ENCODE data around the gene FBXW11.
"Not testable (repeated sequence)": the region's sequence is repeated elsewhere in the genome, so short reads cannot be mapped to it uniquely, and the experiment has no call there.

The FBXW11 gene

GRCh38 chr5:171981847-171982246, 24.6 kb downstream of the FBXW11 start:
- Histone ChIP-seq H3K36me3 (ENCODE audit: control insufficient read depth in 2 of 2, insufficient read depth in 2 of 2, low read length in 2 of 2) (no peaks in the 10 kb centered on the region), H3K9me3 (ENCODE audit: control insufficient read depth in 2 of 2, low read length in 2 of 2) (peaks cover 2 to 3% of the 10 kb centered on the region in 2 donors), H3K9ac (ENCODE audit: low read length in 2 of 2) (no peak overlapping the region), H3K27me3 (ENCODE audit: control insufficient read depth in 1 of 2, insufficient read depth in 2 of 2, low read length in 2 of 2) (no peaks in the 10 kb centered on the region), H3K27ac (ENCODE audit: low read length) (no peak overlapping the region), H3K4me1 (ENCODE audit: control insufficient read depth, insufficient read depth, low read length) (no peaks in the 10 kb centered on the region), H3K4me3 (ENCODE audit: low read length in 2 of 2) (no peak overlapping the region)

GRCh38 chr5:171980792-171981191, 25.6 kb downstream of the FBXW11 start:
- H3K9me3 ChIP-seq (ENCODE audit: control insufficient read depth in 2 of 2, low read length in 2 of 2) = peaks cover 2 to 3% of the 10 kb centered on the region in 2 donors

GRCh38 chr5:171979606-171980005, 26.8 kb downstream of the FBXW11 start:
- Histone ChIP-seq H3K9me3 (ENCODE audit: control insufficient read depth in 2 of 2, low read length in 2 of 2) (peaks cover 2 to 3% of the 10 kb centered on the region in 2 donors), H3K27me3 (ENCODE audit: control insufficient read depth in 1 of 2, insufficient read depth in 2 of 2, low read length in 2 of 2) (no peaks in the 10 kb centered on the region), H3K36me3 (ENCODE audit: control insufficient read depth in 2 of 2, insufficient read depth in 2 of 2, low read length in 2 of 2) (no peaks in the 10 kb centered on the region), H3K9ac (ENCODE audit: low read length in 2 of 2) (no peak overlapping the region), H3K27ac (ENCODE audit: low read length) (no peak overlapping the region), H3K4me3 (ENCODE audit: low read length in 2 of 2) (no peak overlapping the region), H3K4me1 (ENCODE audit: control insufficient read depth, insufficient read depth, low read length) (peaks cover 6% of the 10 kb centered on the region)

More at GRCh38 chr5:171980792-171981191, 25.6 kb downstream of the FBXW11 start:
- Histone ChIP-seq H3K27ac (ENCODE audit: low read length) (no peak overlapping the region), H3K36me3 (ENCODE audit: control insufficient read depth in 2 of 2, insufficient read depth in 2 of 2, low read length in 2 of 2) (no peaks in the 10 kb centered on the region), H3K4me1 (ENCODE audit: control insufficient read depth, insufficient read depth, low read length) (peaks cover 6% of the 10 kb centered on the region), H3K4me3 (ENCODE audit: low read length in 2 of 2) (no peak overlapping the region), H3K27me3 (ENCODE audit: control insufficient read depth in 1 of 2, insufficient read depth in 2 of 2, low read length in 2 of 2) (no peaks in the 10 kb centered on the region), H3K9ac (ENCODE audit: low read length in 2 of 2) (no peak overlapping the region)

- peaks cover 6% of the 10 kb centered on the region for H3K4me1 ChIP-seq (ENCODE audit: control insufficient read depth, insufficient read depth, low read length)
- no peaks in the 10 kb centered on the region for H3K27me3 ChIP-seq (ENCODE audit: control insufficient read depth in 1 of 2, insufficient read depth in 2 of 2, low read length in 2 of 2)
- peaks cover 2 to 3% of the 10 kb centered on the region in 2 donors for H3K9me3 ChIP-seq (ENCODE audit: control insufficient read depth in 2 of 2, low read length in 2 of 2)
- H3K27ac ChIP-seq (ENCODE audit: low read length) = no peak overlapping the region
- H3K36me3 ChIP-seq (ENCODE audit: control insufficient read depth in 2 of 2, insufficient read depth in 2 of 2, low read length in 2 of 2) = no peaks in the 10 kb centered on the region
- no peak overlapping the region for H3K9ac ChIP-seq (ENCODE audit: low read length in 2 of 2)
- H3K4me3 ChIP-seq (ENCODE audit: low read length in 2 of 2) = no peak overlapping the region
Observed at GRCh38 chr5:171978519-171978918, 27.9 kb downstream of the FBXW11 start.

- Histone ChIP-seq H3K27ac (ENCODE audit: low read length) (no peak overlapping the region), H3K4me3 (ENCODE audit: low read length in 2 of 2) (no peak overlapping the region), H3K9me3 (ENCODE audit: control insufficient read depth in 2 of 2, low read length in 2 of 2) (peaks cover 2 to 3% of the 10 kb centered on the region in 2 donors), H3K36me3 (ENCODE audit: control insufficient read depth in 2 of 2, insufficient read depth in 2 of 2, low read length in 2 of 2) (no peaks in the 10 kb centered on the region), H3K4me1 (ENCODE audit: control insufficient read depth, insufficient read depth, low read length) (peaks cover 6% of the 10 kb centered on the region), H3K9ac (ENCODE audit: low read length in 2 of 2) (no peak overlapping the region), H3K27me3 (ENCODE audit: control insufficient read depth in 1 of 2, insufficient read depth in 2 of 2, low read length in 2 of 2) (no peaks in the 10 kb centered on the region)
Observed at GRCh38 chr5:171978016-171978415, 28.4 kb downstream of the FBXW11 start.

GRCh38 chr5:171977244-171977950, 29.0 kb downstream of the FBXW11 start:
- H3K27ac ChIP-seq (ENCODE audit: low read length); H3K4me1 ChIP-seq (ENCODE audit: control insufficient read depth, insufficient read depth, low read length); H3K27me3 ChIP-seq (ENCODE audit: control insufficient read depth in 1 of 2, insufficient read depth in 2 of 2, low read length in 2 of 2); H3K36me3 ChIP-seq (ENCODE audit: control insufficient read depth in 2 of 2, insufficient read depth in 2 of 2, low read length in 2 of 2); H3K9me3 ChIP-seq (ENCODE audit: control insufficient read depth in 2 of 2, low read length in 2 of 2); H3K4me3 ChIP-seq (ENCODE audit: low read length in 2 of 2); H3K9ac ChIP-seq (ENCODE audit: low read length in 2 of 2): not testable (repeated sequence)

GRCh38 chr5:171975877-171976667, 30.4 kb downstream of the FBXW11 start:
- Histone ChIP-seq H3K9ac (ENCODE audit: low read length in 2 of 2) (no peak overlapping the region), H3K4me1 (ENCODE audit: control insufficient read depth, insufficient read depth, low read length) (peaks cover 6% of the 10 kb centered on the region), H3K4me3 (ENCODE audit: low read length in 2 of 2) (no peak overlapping the region), H3K36me3 (ENCODE audit: control insufficient read depth in 2 of 2, insufficient read depth in 2 of 2, low read length in 2 of 2) (no peaks in the 10 kb centered on the region), H3K27me3 (ENCODE audit: control insufficient read depth in 1 of 2, insufficient read depth in 2 of 2, low read length in 2 of 2) (no peaks in the 10 kb centered on the region), H3K9me3 (ENCODE audit: control insufficient read depth in 2 of 2, low read length in 2 of 2) (peaks cover 2 to 3% of the 10 kb centered on the region in 2 donors), H3K27ac (ENCODE audit: low read length) (no peak overlapping the region)

GRCh38 chr5:171975262-171975876, 31.1 kb downstream of the FBXW11 start:
- no peaks in the 10 kb centered on the region for H3K36me3 ChIP-seq (ENCODE audit: control insufficient read depth in 2 of 2, insufficient read depth in 2 of 2, low read length in 2 of 2)
- H3K27me3 ChIP-seq (ENCODE audit: control insufficient read depth in 1 of 2, insufficient read depth in 2 of 2, low read length in 2 of 2) = no peaks in the 10 kb centered on the region
- no peak overlapping the region for H3K9ac ChIP-seq (ENCODE audit: low read length in 2 of 2)
- H3K4me1 ChIP-seq (ENCODE audit: control insufficient read depth, insufficient read depth, low read length) = peaks cover 11% of the 10 kb centered on the region
- H3K4me3 ChIP-seq (ENCODE audit: low read length in 2 of 2) = no peak overlapping the region
- no peak overlapping the region for H3K27ac ChIP-seq (ENCODE audit: low read length)
- H3K9me3 ChIP-seq (ENCODE audit: control insufficient read depth in 2 of 2, low read length in 2 of 2) = peaks cover 2 to 3% of the 10 kb centered on the region in 2 donors

GRCh38 chr5:171970826-171971225, 35.6 kb downstream of the FBXW11 start:
- Histone ChIP-seq H3K9me3 (ENCODE audit: control insufficient read depth in 2 of 2, low read length in 2 of 2) (no peaks in the 10 kb centered on the region), H3K27me3 (ENCODE audit: control insufficient read depth in 1 of 2, insufficient read depth in 2 of 2, low read length in 2 of 2) (no peaks in the 10 kb centered on the region), H3K4me3 (ENCODE audit: low read length in 2 of 2) (no peak overlapping the region), H3K27ac (ENCODE audit: low read length) (no peak overlapping the region), H3K4me1 (ENCODE audit: control insufficient read depth, insufficient read depth, low read length) (peaks cover 11% of the 10 kb centered on the region), H3K9ac (ENCODE audit: low read length in 2 of 2) (no peak overlapping the region), H3K36me3 (ENCODE audit: control insufficient read depth in 2 of 2, insufficient read depth in 2 of 2, low read length in 2 of 2) (no peaks in the 10 kb centered on the region)

- Histone ChIP-seq H3K4me3 (ENCODE audit: low read length in 2 of 2) (no peak overlapping the region), H3K27me3 (ENCODE audit: control insufficient read depth in 1 of 2, insufficient read depth in 2 of 2, low read length in 2 of 2) (no peaks in the 10 kb centered on the region), H3K9me3 (ENCODE audit: control insufficient read depth in 2 of 2, low read length in 2 of 2) (no peaks in the 10 kb centered on the region), H3K4me1 (ENCODE audit: control insufficient read depth, insufficient read depth, low read length) (peaks cover 12% of the 10 kb centered on the region), H3K27ac (ENCODE audit: low read length) (no peak overlapping the region), H3K9ac (ENCODE audit: low read length in 2 of 2) (no peak overlapping the region), H3K36me3 (ENCODE audit: control insufficient read depth in 2 of 2, insufficient read depth in 2 of 2, low read length in 2 of 2) (no peaks in the 10 kb centered on the region)
Observed at GRCh38 chr5:171969288-171969880, 37.1 kb downstream of the FBXW11 start.

Measured in stomach smooth muscle (tissue), 2 donors.